ENCODE measurements around the gene LCLAT1. TPM values are rescaled to one million over a fixed set of nuclear protein-coding genes. Genes with fewer than 3 reads are reported as not detected.

The LCLAT1 gene
- polyA plus RNA-seq, 2 of the 4 experiments (the other 2 are of a cell fraction): 19.5 to 71.0 TPM

- FAIRE-seq (no peak), ATAC-seq (no peak), DNase-seq (ENCODE audit: low read depth in 1 of 2, low spot score in 1 of 2) (no peak)
- ChIA-PET POLR2A (no interaction called here), CTCF (interaction anchor here (0.9 kb wide), 2 partner anchors 13 to 250 kb away, joined by 3 to 4 read pairs; no protein-coding TSS in a partner anchor)
- no peak overlapping the region for H3K27ac ChIP-seq
- H3K4me2 ChIP-seq: no peak overlapping the region
- WGBS (ENCODE audit: missing lambda C conversion rate): 94% methylated on average over 4 of the region's 4 CpGs
- H3K4me1 ChIP-seq: peaks cover 19% of the 10 kb centered on the region; the same call in 2 of the 3 replicates
- TF ChIP-seq HMGXB4 (CRISPR knock-in tag; IDR thresholded peaks at IDR 0.05; ENCODE audit: borderline replicate concordance): no peak
- TF ChIP-seq JUN (IDR thresholded peaks at IDR 0.05): no peak
- TF ChIP-seq MAZ (IDR thresholded peaks at IDR 0.05; ENCODE audit: borderline replicate concordance, low read depth, low read length): no peak
- no peak for TF ChIP-seq BHLHE40 (IDR thresholded peaks at IDR 0.05; ENCODE audit: low read depth, low read length)
- no peak for TF ChIP-seq MYC (IDR thresholded peaks at IDR 0.05; ENCODE audit: borderline replicate concordance, low read length)
- TF ChIP-seq ELK1 (IDR thresholded peaks at IDR 0.05; ENCODE audit: low read depth, low read length): no peak
- TF ChIP-seq NR3C1 (IDR thresholded peaks at IDR 0.05): no peak
- no peak for TF ChIP-seq HOXA7 (CRISPR knock-in tag; IDR thresholded peaks at IDR 0.05)
- no peaks in the 10 kb centered on the region for H3K9me3 ChIP-seq
- H3K4me3 ChIP-seq: no peak overlapping the region
Observed at GRCh38 chr2:30462131-30462857, 15.2 kb downstream of the LCLAT1 start.

GRCh38 chr2:30463535-30463934 lies 16.5 kb downstream of the LCLAT1 start:
- ATAC-seq (no peak), FAIRE-seq (no peak), DNase-seq (ENCODE audit: low read depth in 1 of 2, low spot score in 1 of 2) (no peak)
- peaks cover 19% of the 10 kb centered on the region; the same call in 2 of the 3 replicates for H3K4me1 ChIP-seq
- CTCF ChIA-PET: no interaction called here
- H3K4me2 ChIP-seq: no peak overlapping the region
- peaks cover 1% of the 10 kb centered on the region; the same call in 1 of the 3 replicates for H3K9me3 ChIP-seq
- no peak for TF ChIP-seq BHLHE40 (IDR thresholded peaks at IDR 0.05; ENCODE audit: low read depth, low read length)
- no peak for TF ChIP-seq CHD2 (IDR thresholded peaks at IDR 0.05; ENCODE audit: low read length, partially characterized antibody)
- no peak for TF ChIP-seq HOXB13 (CRISPR knock-in tag; IDR thresholded peaks at IDR 0.05; ENCODE audit: low read depth)
- TF ChIP-seq HOXA7 (CRISPR knock-in tag; IDR thresholded peaks at IDR 0.05): no peak
- no peak for TF ChIP-seq ATOH8 (CRISPR knock-in tag; IDR thresholded peaks at IDR 0.05; ENCODE audit: low read depth)
- no peak for TF ChIP-seq CBX2 (IDR thresholded peaks at IDR 0.05; ENCODE audit: borderline replicate concordance, low read depth)
- no peak for TF ChIP-seq JUN (IDR thresholded peaks at IDR 0.05)
- TF ChIP-seq ZSCAN20 (CRISPR knock-in tag; IDR thresholded peaks at IDR 0.05): no peak
- TF ChIP-seq E2F6 (IDR thresholded peaks at IDR 0.05; ENCODE audit: borderline replicate concordance, low read depth): no peak
- TF ChIP-seq PBX3 (IDR thresholded peaks at IDR 0.05): no peak
- TF ChIP-seq CBX8 (IDR thresholded peaks at IDR 0.05): no peak
- no peak for TF ChIP-seq POLR2A (IDR thresholded peaks at IDR 0.05; ENCODE audit: low read length)
- TF ChIP-seq USF2 (IDR thresholded peaks at IDR 0.05): no peak
- no peak for TF ChIP-seq RARB (CRISPR knock-in tag; IDR thresholded peaks at IDR 0.05)
- TF ChIP-seq MAZ (IDR thresholded peaks at IDR 0.05; ENCODE audit: borderline replicate concordance, low read depth, low read length): no peak
- TF ChIP-seq RFX5 (IDR thresholded peaks at IDR 0.05): no peak
- TF ChIP-seq CEBPB (IDR thresholded peaks at IDR 0.05): no peak
- H3K27ac ChIP-seq: no peak overlapping the region
- POLR2A ChIA-PET: no interaction called here
- H3K4me3 ChIP-seq: no peak overlapping the region
- WGBS (ENCODE audit: missing lambda C conversion rate): 42% methylated on average over 2 of the region's 2 CpGs
